Endodermal cell (in vitro differentiated cells): ENCODE results near the gene CSGALNACT2. TPM values are rescaled to one million over a fixed set of nuclear protein-coding genes. Genes with fewer than 3 reads are reported as not detected.

Experiments used
- DNase-seq: peaks from one replicate; pipeline ENCODE4 v3.0.0-alpha.2; 2017
- H3K27ac ChIP-seq: 2 replicates; pipeline ENCODE4 v1.5.1; 2013; ENCODE audit warnings: mild to moderate bottlenecking, low read depth, low read length, moderate library complexity
- H3K27me3 ChIP-seq: 2 replicates; pipeline ENCODE4 v1.6.1; 2013; ENCODE audit warnings: mild to moderate bottlenecking, low read length, moderate library complexity; ENCODE audit not compliant: insufficient read depth, control insufficient read depth, poor library complexity, severe bottlenecking
- H3K36me3 ChIP-seq: 2 replicates; pipeline ENCODE4 v1.7.0; 2013; ENCODE audit warnings: mild to moderate bottlenecking, low read length, moderate library complexity; ENCODE audit not compliant: control insufficient read depth, insufficient read depth
- H3K4me1 ChIP-seq: one replicate; pipeline ENCODE4 v1.7.0; 2013; ENCODE audit warnings: low read length; ENCODE audit not compliant: control insufficient read depth, insufficient read depth
- H3K4me3 ChIP-seq: 2 replicates; pipeline ENCODE4 v1.5.1; 2013; ENCODE audit warnings: mild to moderate bottlenecking, low read length, moderate library complexity
- H3K9ac ChIP-seq: 2 replicates; pipeline ENCODE4 v1.6.1; 2013; ENCODE audit warnings: mild to moderate bottlenecking, low read length, moderate library complexity; ENCODE audit not compliant: poor library complexity, severe bottlenecking; ENCODE audit errors: extremely low read depth
- H3K9me3 ChIP-seq: 2 replicates; pipeline ENCODE4 v1.6.1; 2013; ENCODE audit warnings: mild to moderate bottlenecking, low read length, moderate library complexity; ENCODE audit not compliant: control insufficient read depth
- H3K27ac Mint-ChIP-seq: 2 replicates; pipeline ENCODE4 v1.8.0; 2020; ENCODE audit warnings: mixed read lengths
- H3K27me3 Mint-ChIP-seq: 2 replicates; pipeline ENCODE4 v1.8.0; 2021; ENCODE audit warnings: mild to moderate bottlenecking, mixed read lengths; ENCODE audit not compliant: insufficient read depth
- H3K36me3 Mint-ChIP-seq: 2 replicates; pipeline ENCODE4 v1.8.0; 2020; ENCODE audit warnings: low read depth, mixed read lengths
- H3K4me1 Mint-ChIP-seq: 2 replicates; pipeline ENCODE4 v1.8.0; 2020; ENCODE audit warnings: mixed read lengths
- H3K4me3 Mint-ChIP-seq: 2 replicates; pipeline ENCODE4 v1.8.0; 2020; ENCODE audit warnings: mild to moderate bottlenecking, moderate library complexity, mixed read lengths
- H3K9me3 Mint-ChIP-seq: 2 replicates; pipeline ENCODE4 v1.8.0; 2020; ENCODE audit warnings: mild to moderate bottlenecking, mixed read lengths
- WGBS, 2 experiments: methylation state at CpG; one replicate each; pipeline versions ENCODE4 v1.1.5 to v1.1.7; 2013; ENCODE audit warnings: missing lambda C conversion rate in 2 of 2, mixed read lengths in 1 of 2; ENCODE audit not compliant: insufficient coverage in 1 of 2, insufficient read length in 1 of 2; 5-methylcytosine and 5-hydroxymethylcytosine counted together
- total RNA-seq, 2 donors: library from RNA; stranded (reverse); fragmentation: NEBNext Ultra II Directional in 1 of 2; extraction: Animal tissue kit (Norgen Biotek cat#: 25700) in 1 of 2; gene quantifications; 2 replicates in 1 of 2; 3 replicates in 1 of 2; pipeline ENCODE4 v1.2.1, GENCODE V29; 2021
- TF ChIP-seq, protein P1 (sequence below): fragments of 200-600 bp; sonication (generic); conservative IDR thresholded peaks from 2 replicates; pipeline ENCODE4 v1.5.0; 2021; ENCODE audit warnings: antibody characterized with exemption, mild to moderate bottlenecking

The CSGALNACT2 gene
- total RNA-seq, 2 donors from 2014 or later, result 7.3 to 8.6 TPM

- no peaks in the 10 kb centered on the region for H3K27me3 Mint-ChIP-seq
- H3K27ac Mint-ChIP-seq, result no peak overlapping the region
- no peaks in the 10 kb centered on the region for H3K4me1 Mint-ChIP-seq
Observed at GRCh38 chr10:43090664-43091063, 47.6 kb upstream of the CSGALNACT2 start.

DNA sequence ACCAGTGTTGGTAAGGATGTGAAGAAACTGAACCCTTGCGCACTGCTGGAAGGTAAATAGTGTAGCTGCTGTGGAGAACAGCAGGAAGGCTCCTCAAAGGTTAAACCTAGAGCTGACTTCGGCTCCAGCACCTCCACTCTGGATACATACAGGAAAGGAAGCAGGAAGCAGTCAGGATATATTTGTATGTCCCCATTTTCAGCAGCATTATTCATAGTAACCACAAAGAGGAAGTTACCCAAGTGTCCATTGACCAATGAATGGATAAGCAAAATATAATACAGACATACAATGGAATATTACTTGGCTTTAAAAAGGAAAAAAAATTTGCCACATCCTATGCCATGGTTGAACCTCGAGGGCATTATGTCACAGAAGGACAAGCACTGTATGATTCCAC, 46.4 kb upstream of the CSGALNACT2 start:
- Mint-ChIP-seq H3K4me1 (no peaks in the 10 kb centered on the region), H3K27me3 (no peaks in the 10 kb centered on the region), H3K4me3 (no peak overlapping the region), H3K36me3 (no peaks in the 10 kb centered on the region), H3K27ac (no peak overlapping the region), H3K9me3 (no peaks in the 10 kb centered on the region)
- Histone ChIP-seq H3K27ac (no peak overlapping the region), H3K27me3 (no peaks in the 10 kb centered on the region), H3K36me3 (no peaks in the 10 kb centered on the region), H3K9ac (no peak overlapping the region), H3K4me3 (no peak overlapping the region), H3K9me3 (no peaks in the 10 kb centered on the region), H3K4me1 (no peaks in the 10 kb centered on the region)
- no peak for DNase-seq
- WGBS, 2 experiments, result 89 to 100% methylated on average over 1 to 3 of the region's 3 CpGs
- TF ChIP-seq, protein P1, sequence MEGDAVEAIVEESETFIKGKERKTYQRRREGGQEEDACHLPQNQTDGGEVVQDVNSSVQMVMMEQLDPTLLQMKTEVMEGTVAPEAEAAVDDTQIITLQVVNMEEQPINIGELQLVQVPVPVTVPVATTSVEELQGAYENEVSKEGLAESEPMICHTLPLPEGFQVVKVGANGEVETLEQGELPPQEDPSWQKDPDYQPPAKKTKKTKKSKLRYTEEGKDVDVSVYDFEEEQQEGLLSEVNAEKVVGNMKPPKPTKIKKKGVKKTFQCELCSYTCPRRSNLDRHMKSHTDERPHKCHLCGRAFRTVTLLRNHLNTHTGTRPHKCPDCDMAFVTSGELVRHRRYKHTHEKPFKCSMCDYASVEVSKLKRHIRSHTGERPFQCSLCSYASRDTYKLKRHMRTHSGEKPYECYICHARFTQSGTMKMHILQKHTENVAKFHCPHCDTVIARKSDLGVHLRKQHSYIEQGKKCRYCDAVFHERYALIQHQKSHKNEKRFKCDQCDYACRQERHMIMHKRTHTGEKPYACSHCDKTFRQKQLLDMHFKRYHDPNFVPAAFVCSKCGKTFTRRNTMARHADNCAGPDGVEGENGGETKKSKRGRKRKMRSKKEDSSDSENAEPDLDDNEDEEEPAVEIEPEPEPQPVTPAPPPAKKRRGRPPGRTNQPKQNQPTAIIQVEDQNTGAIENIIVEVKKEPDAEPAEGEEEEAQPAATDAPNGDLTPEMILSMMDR, result no peak

More at GRCh38 chr10:43090664-43091063, 47.6 kb upstream of the CSGALNACT2 start:
- Histone ChIP-seq H3K9ac (no peak overlapping the region), H3K27me3 (no peaks in the 10 kb centered on the region), H3K4me1 (no peaks in the 10 kb centered on the region), H3K27ac (no peak overlapping the region), H3K9me3 (no peaks in the 10 kb centered on the region), H3K36me3 (no peaks in the 10 kb centered on the region), H3K4me3 (no peak overlapping the region)
- H3K36me3 Mint-ChIP-seq, result no peaks in the 10 kb centered on the region
- no peaks in the 10 kb centered on the region for H3K9me3 Mint-ChIP-seq
- TF ChIP-seq, protein P1, result no peak
- no peak for DNase-seq
- WGBS, 2 experiments, result 95 to 99% methylated on average over 10 of the region's 10 CpGs
- no peak overlapping the region for H3K4me3 Mint-ChIP-seq

GRCh38 chr10:43093423-43094076, 44.7 kb upstream of the CSGALNACT2 start:
- no peaks in the 10 kb centered on the region for H3K4me1 ChIP-seq
- H3K4me1 Mint-ChIP-seq, result no peaks in the 10 kb centered on the region

More at GRCh38 chr10:43093423-43094076, 44.7 kb upstream of the CSGALNACT2 start:
- no peak overlapping the region for H3K27ac Mint-ChIP-seq
- no peak overlapping the region for H3K9ac ChIP-seq
- H3K36me3 Mint-ChIP-seq, result no peaks in the 10 kb centered on the region
- no peak overlapping the region for H3K4me3 Mint-ChIP-seq
- no peaks in the 10 kb centered on the region for H3K27me3 Mint-ChIP-seq
- H3K9me3 ChIP-seq, result no peaks in the 10 kb centered on the region
- H3K36me3 ChIP-seq, result no peaks in the 10 kb centered on the region
- 63 to 68% methylated on average over 6 to 12 of the region's 12 CpGs for WGBS, 2 experiments
- no peak overlapping the region for H3K4me3 ChIP-seq
- DNase-seq, result peak; percentile 83
- TF ChIP-seq, protein P1, result peak; percentile 62
- no peaks in the 10 kb centered on the region for H3K27me3 ChIP-seq
- no peaks in the 10 kb centered on the region for H3K9me3 Mint-ChIP-seq
- no peak overlapping the region for H3K27ac ChIP-seq
